Measurements from ENCODE around the gene DTYMK.
"Not testable (repeated sequence)": the region's sequence is repeated elsewhere in the genome, so short reads cannot be mapped to it uniquely, and the experiment has no call there.

The DTYMK gene

GRCh38 chr2:241672243-241673188, 14.1 kb downstream of the DTYMK start:
- DNase-seq (ENCODE audit: low spot score): no peak

DNA sequence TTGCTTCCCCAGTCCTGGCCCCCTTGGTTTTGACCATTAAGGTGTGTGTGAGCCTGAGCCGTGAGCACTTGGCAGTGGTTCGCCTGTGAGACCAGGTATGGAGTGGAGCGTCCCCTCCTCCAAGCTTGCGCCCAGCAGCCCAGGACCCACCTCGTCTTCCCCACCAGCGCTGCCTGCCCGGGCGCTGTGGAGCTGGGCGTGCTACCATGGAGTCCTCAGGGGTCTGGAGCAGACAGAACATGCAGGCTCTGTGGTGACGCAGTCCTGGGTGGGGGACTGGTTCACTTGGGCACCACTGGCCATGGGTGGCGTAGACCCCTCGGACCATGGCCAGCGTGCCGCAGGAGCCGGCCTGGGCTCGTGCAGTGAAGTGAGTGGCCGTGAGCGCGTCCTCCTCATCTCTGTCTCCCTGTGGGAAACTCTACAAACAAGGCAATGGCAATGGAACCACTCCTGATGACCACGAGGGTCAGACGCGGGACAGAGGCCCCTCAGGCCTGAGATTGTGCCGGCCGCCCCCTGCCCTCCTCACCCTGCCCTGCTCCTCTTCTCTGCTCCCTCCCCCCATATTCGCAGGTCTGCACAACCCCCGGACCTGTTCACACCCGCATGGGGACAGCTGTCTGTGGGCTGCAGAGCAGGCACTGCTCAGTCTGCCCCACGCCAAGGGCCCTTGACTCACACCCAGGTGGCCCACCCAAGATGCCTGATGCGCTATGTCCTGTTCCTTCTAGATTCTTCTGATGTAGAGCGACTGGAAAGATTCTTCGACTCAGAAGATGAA, 15.0 kb downstream of the DTYMK start:
- no peak for DNase-seq (ENCODE audit: low spot score)

DNA sequence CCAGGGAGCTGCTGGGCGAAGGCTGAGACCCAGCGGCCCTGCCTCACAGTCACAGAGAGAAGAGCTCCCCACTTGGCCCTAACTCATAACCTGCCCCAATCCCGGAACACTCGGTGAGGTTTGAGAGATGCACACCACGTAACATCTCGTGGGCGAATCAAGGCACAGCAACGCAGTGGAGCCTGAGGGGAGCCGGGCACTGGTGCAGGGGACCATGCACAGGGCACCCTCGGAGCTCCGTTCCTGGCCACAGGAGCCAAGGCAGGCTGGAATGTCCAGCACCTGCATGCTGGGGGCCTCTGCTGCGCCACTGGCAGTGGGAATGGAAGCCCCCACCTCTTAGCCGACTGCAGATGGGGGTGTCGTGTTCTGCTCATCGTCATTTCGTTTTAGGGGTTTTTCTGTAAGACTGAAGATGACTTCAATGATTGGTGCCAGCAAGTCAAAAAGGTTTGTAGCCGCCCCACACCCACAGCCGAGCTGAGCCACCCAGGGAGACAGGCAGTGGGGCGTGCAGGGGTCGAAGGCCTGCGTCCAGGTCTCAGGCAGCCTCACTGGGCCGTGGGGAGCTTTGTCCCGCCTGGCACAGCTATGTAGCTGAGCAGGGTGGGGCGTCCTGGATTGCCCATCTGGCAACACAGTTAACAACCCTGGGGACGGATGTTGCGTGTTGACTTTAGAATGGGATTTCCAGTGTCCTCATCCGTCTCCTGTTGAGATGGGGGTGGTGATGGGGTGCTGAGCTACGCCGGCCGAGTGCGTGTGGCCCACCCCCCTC, 16.1 kb downstream of the DTYMK start:
- no peak for DNase-seq (ENCODE audit: low spot score)

DNA sequence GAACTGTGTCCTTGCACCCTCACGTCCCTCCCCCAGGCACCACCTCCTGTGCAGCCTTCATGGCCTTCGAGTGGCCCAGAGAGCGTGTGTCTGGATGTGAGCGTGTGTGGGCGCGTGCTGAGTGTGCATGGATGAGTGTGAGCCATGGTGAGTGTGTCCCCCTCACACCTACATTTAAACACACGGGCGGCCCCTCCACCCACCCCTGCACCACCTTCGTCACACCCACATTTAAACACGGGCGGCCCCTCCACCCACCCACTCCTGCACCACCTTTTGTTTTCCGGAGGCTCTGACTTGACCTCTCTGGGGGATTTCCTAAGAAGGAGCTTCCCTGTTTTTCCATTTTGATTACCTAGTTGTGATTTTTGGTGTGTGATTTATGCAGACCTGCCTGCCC, 17.8 kb downstream of the DTYMK start:
- DNase-seq (ENCODE audit: low spot score): no peak

DNA sequence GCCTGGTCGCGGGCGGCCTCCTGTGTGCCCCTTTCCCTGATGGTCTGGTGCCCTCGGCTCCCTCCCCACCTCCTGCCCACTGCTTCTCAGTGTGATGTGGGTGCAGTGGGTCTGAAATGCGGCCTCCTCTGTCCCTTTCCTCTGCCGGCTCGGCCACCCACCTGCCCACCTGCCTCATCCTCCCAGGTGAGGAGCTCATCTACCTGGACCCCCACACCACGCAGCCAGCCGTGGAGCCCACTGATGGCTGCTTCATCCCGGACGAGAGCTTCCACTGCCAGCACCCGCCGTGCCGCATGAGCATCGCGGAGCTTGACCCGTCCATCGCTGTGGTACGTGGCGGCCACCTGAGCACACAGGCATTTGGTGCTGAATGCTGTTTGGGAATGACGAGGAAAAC, 18.3 kb downstream of the DTYMK start:
- DNase-seq (ENCODE audit: low spot score): no peak

DNA sequence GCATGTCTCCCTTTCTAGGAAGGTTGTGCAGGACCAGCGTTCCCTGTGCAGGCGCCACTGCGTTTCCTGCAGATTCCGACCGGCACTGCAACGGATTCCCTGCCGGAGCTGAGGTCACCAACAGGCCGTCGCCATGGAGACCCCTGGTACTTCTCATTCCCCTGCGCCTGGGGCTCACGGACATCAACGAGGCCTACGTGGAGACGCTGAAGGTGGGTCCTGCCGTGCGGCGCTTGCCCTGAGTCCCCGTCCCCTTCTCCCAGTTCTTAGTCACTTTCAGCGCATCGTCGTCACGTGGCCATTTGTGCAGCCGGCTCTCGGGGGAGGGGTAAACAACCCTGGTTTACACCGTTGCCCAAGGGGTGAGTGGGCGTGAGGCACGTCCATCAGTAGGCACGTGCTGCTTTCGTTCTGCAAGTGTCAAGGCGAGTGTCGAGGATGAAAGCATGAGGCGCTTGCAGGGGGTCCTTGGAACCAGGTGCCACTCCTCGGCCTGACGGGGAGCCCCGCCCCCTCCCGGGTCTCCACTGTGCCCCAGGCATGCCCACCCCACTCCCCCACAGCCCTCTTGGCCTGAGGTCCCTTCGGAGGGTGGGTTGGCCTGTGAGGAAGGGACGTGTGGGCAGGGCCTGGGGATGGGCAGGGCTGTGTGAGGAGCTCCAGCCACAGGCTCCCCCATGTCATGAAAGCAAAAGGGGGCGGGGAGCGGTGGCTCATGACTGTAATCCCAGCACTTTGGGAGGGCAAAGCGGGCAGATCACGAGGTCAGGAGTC, 19.8 kb downstream of the DTYMK start:
- peak; percentile 86 for DNase-seq (ENCODE audit: low spot score)

DNA sequence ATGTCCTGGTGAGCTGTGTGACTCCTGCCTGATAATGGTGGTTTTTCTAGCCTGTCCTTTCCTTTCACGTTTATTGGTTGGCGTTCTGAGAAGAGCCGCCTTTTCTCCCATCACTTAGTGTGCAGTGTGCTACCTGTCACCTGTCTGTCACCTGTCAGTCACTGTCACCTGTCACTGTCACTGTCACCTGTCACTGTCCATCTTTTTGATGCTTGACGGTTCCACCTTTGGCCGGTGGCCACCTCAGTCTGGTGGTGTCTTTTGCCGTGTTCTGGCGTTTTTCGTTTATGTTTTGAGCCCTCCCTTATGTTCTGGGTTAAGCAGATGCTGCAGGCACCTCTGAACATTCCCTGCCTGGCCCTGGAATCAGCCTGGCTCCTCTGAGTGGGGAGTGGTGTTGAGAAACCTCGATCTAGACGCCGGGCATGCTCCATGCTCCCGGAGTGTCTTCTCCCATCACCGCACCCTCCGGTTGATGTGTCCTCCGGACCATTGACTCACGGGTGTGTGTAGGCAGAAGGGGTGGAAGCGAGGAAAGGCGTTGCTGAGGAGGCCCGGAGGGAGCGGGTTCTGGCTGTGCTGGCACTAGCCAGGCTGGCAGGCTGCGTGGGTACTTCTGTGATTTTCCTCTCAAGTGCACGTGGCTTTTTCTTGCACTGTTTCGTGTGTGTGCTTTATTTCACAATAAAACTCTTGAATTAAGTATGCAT, 20.7 kb downstream of the DTYMK start:
- no peak for DNase-seq (ENCODE audit: low spot score)

DNA sequence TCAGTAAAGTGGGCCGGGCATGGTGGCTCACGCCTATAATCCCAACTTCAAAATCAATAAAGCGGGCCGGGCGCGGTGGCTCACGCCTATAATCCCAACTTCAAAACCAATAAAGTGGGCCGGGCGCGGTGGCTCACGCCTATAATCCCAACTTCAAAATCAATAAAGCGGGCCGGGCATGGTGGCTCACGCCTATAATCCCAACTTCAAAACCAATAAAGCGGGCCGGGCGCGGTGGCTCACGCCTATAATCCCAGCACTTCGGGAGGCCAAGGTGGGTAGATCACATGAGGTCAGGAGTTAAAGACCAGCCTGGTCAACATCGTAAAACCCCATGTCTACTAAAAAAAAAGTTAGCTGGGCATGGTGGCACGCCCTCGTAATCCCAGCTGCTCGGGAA, 23.9 kb downstream of the DTYMK start:
- not testable (repeated sequence) for DNase-seq (ENCODE audit: low spot score)

- no peak for DNase-seq (ENCODE audit: low spot score)
These were observed 25.9 kb downstream of the DTYMK start for GRCh38 chr2:241660593-241661213.

- DNase-seq (ENCODE audit: low spot score): peak; percentile 72
These were observed 27.4 kb downstream of the DTYMK start for GRCh38 chr2:241659150-241659739.

GRCh38 chr2:241658296-241658695, 28.3 kb downstream of the DTYMK start:
- no peak for DNase-seq (ENCODE audit: low spot score)

DNA sequence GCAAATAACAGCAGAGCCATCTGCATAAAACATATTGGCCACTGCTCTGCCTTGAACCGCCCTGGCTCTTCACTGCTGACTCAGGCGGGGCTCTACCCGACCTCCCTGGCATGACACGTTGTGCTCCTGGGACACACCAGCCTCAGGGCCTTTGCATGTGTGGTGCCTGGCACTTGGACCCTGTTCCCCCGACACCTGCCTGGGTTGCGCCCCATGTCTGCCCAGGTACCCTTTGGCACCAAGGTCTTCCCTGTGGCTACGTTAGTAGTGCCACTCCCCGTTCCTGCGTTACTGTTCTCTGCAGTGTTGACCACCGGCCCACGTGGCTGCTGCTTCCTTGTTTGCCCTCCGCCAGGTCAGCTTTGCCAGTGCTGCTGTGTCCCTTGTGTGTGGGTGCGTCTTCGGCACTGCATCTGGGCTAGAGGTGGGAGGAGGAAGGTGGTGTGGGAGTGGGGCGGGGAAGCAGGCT, 28.8 kb downstream of the DTYMK start:
- DNase-seq (ENCODE audit: low spot score): no peak

DNA sequence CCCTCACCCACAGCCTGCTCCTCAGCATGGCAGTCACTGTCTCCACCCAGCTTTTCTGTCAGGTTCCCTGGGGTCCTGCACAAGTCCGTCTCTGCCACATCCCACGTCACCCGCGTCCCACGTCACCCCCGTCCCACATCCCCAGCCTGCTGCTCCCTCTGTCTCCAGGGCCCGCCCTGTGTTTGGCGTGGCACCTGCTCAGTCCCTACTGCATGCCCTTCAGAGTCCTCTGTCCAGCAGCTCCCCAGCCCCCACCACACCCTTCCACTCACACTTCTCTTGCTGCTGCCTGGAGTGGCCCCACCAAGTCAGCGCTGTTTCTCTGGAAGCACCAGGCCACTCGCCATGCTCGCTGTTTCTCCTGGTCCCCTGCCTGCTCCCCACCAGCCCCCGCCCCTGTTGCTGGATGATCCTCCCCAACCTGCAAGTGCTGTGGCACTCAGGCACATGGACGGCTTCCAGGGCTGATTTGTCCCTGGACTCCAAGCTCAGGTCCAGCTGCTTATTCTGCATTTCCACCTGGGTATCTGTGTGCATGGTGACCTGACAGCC, 30.3 kb downstream of the DTYMK start:
- no peak for DNase-seq (ENCODE audit: low spot score)

GRCh38 chr2:241655516-241656189, 31.0 kb downstream of the DTYMK start:
- no peak for DNase-seq (ENCODE audit: low spot score)

- no peak for DNase-seq (ENCODE audit: low spot score)
These were observed 32.1 kb downstream of the DTYMK start for GRCh38 chr2:241654551-241654950.

- no peak for DNase-seq (ENCODE audit: low spot score)
These were observed 33.3 kb downstream of the DTYMK start for GRCh38 chr2:241653210-241653750.

GRCh38 chr2:241652722-241653121, 33.9 kb downstream of the DTYMK start:
- DNase-seq (ENCODE audit: low spot score): no peak

DNA sequence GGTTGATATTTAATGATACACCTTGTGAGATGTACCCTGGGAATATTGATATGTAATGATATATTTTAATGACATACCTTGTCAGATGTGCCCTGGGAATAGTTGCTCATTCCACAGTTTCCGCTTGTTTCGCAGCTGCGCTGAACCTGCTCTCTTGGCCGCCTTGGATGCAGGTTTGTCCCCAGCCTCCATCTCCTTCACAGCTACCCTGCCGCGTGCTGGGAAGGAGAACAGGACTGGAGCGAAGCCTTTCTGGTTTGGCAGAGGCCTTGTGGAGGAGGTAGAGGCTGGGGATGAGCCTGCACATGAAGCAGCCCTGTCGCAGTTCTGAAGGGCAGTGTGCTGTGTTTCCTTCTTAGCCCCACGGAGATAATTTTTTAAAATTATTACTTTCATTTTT, 34.5 kb downstream of the DTYMK start:
- DNase-seq (ENCODE audit: low spot score): no peak
